Measurements from ENCODE around the gene CYB561D2.

Gene CYB561D2

GRCh38 chr3:50356553-50356952, 5.9 kb downstream of the CYB561D2 start:
- H3K9me3 Mint-ChIP-seq: no peaks in the 10 kb centered on the region
- DNase-seq (ENCODE audit: low spot score): no peak
- H3K4me1 Mint-ChIP-seq (ENCODE audit: low read depth): peaks cover 35% of the 10 kb centered on the region
- peak overlapping the region; percentile 98 for H3K4me3 Mint-ChIP-seq
- no peaks in the 10 kb centered on the region for H3K27me3 Mint-ChIP-seq (ENCODE audit: low read depth)
- H3K36me3 Mint-ChIP-seq (ENCODE audit: low read depth): peaks cover 31% of the 10 kb centered on the region
- H3K27ac Mint-ChIP-seq: no peak overlapping the region

DNA sequence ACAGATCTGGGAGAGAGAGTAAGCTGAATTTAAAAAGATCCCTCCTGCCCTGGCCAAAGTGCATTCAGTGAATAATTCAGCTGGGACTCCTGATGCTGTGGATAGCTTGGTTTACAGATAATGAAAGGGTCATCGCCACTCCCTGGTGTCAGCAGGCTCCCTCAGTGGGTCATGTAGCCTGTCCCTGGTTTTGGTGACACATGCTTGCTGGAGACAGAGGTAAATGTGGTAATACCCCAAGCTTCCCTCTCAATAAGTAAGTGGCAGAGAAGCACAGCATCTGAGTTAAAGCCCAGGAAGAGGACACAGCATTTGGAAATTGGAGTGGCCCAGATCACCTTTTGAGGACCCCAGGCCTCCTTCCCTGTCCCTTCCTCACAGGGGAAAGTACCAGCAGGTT, 6.8 kb downstream of the CYB561D2 start:
- Mint-ChIP-seq H3K27me3 (ENCODE audit: low read depth) (no peaks in the 10 kb centered on the region), H3K4me1 (ENCODE audit: low read depth) (peaks cover 35% of the 10 kb centered on the region)

DNA sequence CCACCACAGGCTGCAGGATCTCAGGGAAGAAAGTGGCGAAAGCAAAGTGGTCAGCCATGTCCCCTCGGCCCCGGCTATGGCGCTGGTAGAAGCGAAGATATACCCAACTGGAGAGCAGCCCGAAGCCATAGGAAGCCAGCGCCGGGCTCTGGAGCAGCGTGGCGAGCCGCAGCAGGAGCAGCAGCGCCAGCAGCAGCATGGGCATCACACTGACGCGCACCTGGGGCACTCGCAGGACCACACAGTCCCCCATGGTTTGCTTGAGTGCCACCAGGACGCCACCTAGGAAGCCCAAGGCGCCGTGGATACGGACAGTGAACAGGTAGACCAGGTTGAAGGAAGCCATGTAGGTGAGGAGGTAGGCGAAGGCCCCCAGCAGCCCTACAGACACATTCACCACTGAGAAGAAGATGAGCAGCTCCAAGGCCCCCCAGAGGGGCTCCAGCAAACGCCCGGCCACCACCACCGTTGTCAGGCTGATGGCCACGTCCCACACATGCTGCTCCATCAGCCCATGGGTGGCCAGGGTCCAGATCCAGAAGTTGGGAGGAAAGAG, 7.8 kb downstream of the CYB561D2 start:
- H3K36me3 Mint-ChIP-seq (ENCODE audit: low read depth): peaks cover 25% of the 10 kb centered on the region
- H3K27me3 Mint-ChIP-seq (ENCODE audit: low read depth): no peaks in the 10 kb centered on the region
- H3K4me1 Mint-ChIP-seq (ENCODE audit: low read depth): peaks cover 31% of the 10 kb centered on the region
- DNase-seq (ENCODE audit: low spot score): no peak
- H3K27ac Mint-ChIP-seq: peak overlapping the region; percentile 81
- no peaks in the 10 kb centered on the region for H3K9me3 Mint-ChIP-seq
- peak overlapping the region; percentile 98 for H3K4me3 Mint-ChIP-seq

More for the DNA sequence above, 6.8 kb downstream of the CYB561D2 start:
- Mint-ChIP-seq H3K4me3 (peak overlapping the region; percentile 98), H3K36me3 (ENCODE audit: low read depth) (peaks cover 30% of the 10 kb centered on the region), H3K27ac (no peak overlapping the region), H3K9me3 (no peaks in the 10 kb centered on the region)
- DNase-seq (ENCODE audit: low spot score): no peak

GRCh38 chr3:50358911-50359759, 8.5 kb downstream of the CYB561D2 start, which contains the start of gene TMEM115:
TMEM115 (minus strand) TSS chr3:50359521; CDS start chr3:50359063, 458 bp downstream.
- Mint-ChIP-seq H3K4me3 (peak within 1 kb of the TSS; percentile 98), H3K27me3 (ENCODE audit: low read depth) (no peaks in the 10 kb centered on the region), H3K9me3 (no peaks in the 10 kb centered on the region), H3K4me1 (ENCODE audit: low read depth) (peaks cover 31% of the 10 kb centered on the region), H3K27ac (peak within 1 kb of the TSS; percentile 95), H3K36me3 (ENCODE audit: low read depth) (peaks cover 24% of the 10 kb centered on the region)
- DNase-seq (ENCODE audit: low spot score): peak; percentile 96

DNA sequence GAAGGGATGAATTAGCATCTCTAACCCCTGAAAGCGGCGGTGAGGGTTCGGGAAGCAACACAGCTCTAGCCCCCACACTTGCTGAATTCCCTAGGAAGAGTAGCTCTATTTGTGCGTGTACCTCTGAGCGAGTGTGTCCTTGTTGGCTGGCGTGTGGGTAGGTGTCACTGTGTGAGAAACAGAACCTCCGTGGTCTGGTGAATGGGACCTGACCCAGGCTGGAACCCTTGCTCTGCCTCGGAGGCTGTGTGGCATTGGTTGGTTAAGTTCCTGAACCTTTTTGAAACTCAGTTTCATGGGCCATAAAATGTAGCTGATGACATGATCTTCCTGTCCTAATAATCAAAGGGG, 9.1 kb downstream of the CYB561D2 start:
- Mint-ChIP-seq H3K27ac (peak overlapping the region; percentile 95), H3K4me3 (peak overlapping the region; percentile 98), H3K4me1 (ENCODE audit: low read depth) (peaks cover 31% of the 10 kb centered on the region), H3K9me3 (no peaks in the 10 kb centered on the region), H3K36me3 (ENCODE audit: low read depth) (peaks cover 20% of the 10 kb centered on the region), H3K27me3 (ENCODE audit: low read depth) (no peaks in the 10 kb centered on the region)
- no peak for DNase-seq (ENCODE audit: low spot score)

GRCh38 chr3:50364573-50365079, 14.0 kb downstream of the CYB561D2 start:
- H3K4me3 Mint-ChIP-seq: peak overlapping the region; percentile 81
- peak overlapping the region; percentile 31 for H3K27ac Mint-ChIP-seq
- H3K36me3 Mint-ChIP-seq (ENCODE audit: low read depth): no peaks in the 10 kb centered on the region
- H3K9me3 Mint-ChIP-seq: no peaks in the 10 kb centered on the region
- H3K27me3 Mint-ChIP-seq (ENCODE audit: low read depth): no peaks in the 10 kb centered on the region
- DNase-seq (ENCODE audit: low spot score): no peak
- peaks cover 13% of the 10 kb centered on the region for H3K4me1 Mint-ChIP-seq (ENCODE audit: low read depth)

DNA sequence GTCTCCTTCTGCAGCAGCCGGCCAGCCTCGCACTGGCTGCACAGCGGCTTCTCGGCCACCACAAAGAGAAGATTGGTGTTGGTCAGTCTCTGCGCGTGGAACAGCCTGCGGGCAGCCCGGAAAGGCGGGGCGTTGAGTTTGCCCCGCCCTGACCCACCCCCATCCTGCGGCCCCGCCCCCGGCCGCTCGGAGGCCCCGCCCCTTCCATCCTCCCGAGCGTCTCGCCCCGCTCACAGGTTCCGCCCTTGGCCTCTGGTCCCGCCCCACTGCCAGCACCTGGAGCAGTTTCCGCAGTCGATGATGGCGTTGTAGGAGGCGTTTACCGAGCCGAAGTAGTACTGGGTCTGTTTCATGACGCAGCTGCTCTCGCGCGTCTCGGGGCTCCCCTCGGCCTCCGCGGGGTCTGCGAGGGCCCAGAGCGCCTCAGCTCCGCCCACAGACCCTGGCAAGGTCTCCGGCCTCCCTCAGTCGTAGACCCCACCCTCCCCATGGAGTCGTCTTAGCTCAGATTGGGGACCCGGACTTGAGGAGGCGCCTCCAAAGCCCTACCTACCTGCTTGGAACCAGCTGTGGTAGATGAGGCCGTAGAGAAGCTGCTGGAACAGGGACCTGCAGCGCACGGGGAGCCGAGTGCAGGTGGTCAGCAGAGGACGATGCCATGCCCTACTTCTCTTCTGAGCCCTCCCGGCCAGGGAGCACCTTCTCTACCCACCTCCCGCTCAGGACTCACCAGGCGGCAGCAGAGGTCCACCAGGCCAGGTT, 14.6 kb downstream of the CYB561D2 start:
- Mint-ChIP-seq H3K27me3 (ENCODE audit: low read depth) (no peaks in the 10 kb centered on the region), H3K9me3 (no peaks in the 10 kb centered on the region), H3K4me1 (ENCODE audit: low read depth) (peaks cover 7% of the 10 kb centered on the region), H3K36me3 (ENCODE audit: low read depth) (no peaks in the 10 kb centered on the region), H3K27ac (peak overlapping the region; percentile 81), H3K4me3 (peak overlapping the region; percentile 81)
- peak; percentile 90 for DNase-seq (ENCODE audit: low spot score)

DNA sequence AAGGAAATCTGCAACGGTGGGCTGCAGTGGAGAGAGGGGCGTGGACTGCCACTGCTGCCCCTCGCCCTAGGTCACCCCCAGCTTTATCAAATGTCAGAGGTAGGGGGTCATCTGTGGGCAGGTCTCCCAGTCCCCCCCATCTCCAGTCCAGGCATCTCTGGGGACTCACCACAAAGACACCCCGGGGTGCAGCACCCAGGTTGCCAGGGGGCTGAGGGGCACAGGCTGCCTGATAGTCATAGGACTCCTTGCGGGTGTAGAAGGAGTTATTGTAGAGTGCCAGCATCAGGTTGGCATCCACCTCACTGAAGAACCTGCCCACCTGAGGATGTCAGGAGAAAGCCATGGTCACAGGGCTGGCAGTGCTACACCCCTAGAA, 15.2 kb downstream of the CYB561D2 start:
- DNase-seq (ENCODE audit: low spot score): no peak

DNA sequence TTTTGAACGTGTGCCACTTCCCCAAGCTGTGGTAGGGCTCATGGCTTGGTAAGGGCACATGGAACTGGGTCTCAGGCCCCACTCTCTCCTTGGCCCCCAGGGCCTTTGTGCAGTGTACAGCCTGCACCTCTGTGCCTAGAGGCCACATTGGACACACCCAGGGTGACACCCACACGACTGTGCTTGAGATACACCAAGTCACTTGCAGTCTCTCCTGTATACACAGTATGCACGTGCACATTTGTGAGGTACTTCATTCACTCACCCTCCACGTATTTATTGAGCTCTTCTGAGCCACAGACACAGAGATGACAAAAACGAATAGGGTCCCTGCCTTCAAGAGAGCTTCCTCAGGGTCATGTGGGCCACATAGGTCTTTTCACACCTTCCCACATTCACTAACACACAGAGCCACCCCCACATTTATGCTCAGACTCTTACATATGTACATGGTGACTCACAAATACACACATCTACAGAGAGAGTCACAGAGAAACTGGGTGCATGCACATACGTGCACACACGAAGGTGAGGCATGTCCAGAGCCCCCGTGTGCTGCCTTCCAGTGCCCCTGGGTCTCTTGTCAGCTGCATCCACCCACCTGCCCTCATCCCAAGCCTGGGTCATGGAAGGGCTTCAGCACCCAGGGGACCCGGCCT, 18.5 kb downstream of the CYB561D2 start:
- peaks cover 8% of the 10 kb centered on the region for H3K4me1 Mint-ChIP-seq (ENCODE audit: low read depth)
- H3K4me3 Mint-ChIP-seq: no peak overlapping the region
- H3K27me3 Mint-ChIP-seq (ENCODE audit: low read depth): no peaks in the 10 kb centered on the region
- H3K36me3 Mint-ChIP-seq (ENCODE audit: low read depth): no peaks in the 10 kb centered on the region
- H3K9me3 Mint-ChIP-seq: no peaks in the 10 kb centered on the region
- DNase-seq (ENCODE audit: low spot score): no peak
- no peak overlapping the region for H3K27ac Mint-ChIP-seq

More for the DNA sequence above, 15.2 kb downstream of the CYB561D2 start:
- Mint-ChIP-seq H3K27ac (peak overlapping the region; percentile 81), H3K4me1 (ENCODE audit: low read depth) (peaks cover 7% of the 10 kb centered on the region), H3K4me3 (peak overlapping the region; percentile 81), H3K9me3 (no peaks in the 10 kb centered on the region), H3K36me3 (ENCODE audit: low read depth) (no peaks in the 10 kb centered on the region), H3K27me3 (ENCODE audit: low read depth) (no peaks in the 10 kb centered on the region)

DNA sequence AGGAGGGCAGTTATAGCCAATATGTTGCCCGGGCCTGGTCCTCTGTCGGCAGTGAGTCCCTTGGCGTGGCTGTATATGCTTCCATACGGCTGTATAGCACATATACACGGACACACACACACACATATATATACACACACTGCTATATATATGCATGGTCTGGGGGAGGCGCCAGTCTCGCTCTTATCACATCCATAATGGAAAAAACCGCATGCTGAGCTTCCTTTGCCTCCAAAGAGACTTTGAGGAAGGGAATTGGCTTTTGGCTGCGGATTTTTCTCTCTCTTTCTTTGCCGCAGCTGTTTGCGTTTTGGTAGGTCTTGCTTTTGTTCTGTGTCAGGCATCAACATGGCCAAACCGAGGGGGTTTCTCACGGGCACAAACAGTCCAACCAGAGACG, 19.9 kb downstream of the CYB561D2 start:
- no peaks in the 10 kb centered on the region for H3K27me3 Mint-ChIP-seq (ENCODE audit: low read depth)
- DNase-seq (ENCODE audit: low spot score): no peak
- no peaks in the 10 kb centered on the region for H3K9me3 Mint-ChIP-seq
- peaks cover 5% of the 10 kb centered on the region for H3K4me1 Mint-ChIP-seq (ENCODE audit: low read depth)
- no peak overlapping the region for H3K4me3 Mint-ChIP-seq
- H3K36me3 Mint-ChIP-seq (ENCODE audit: low read depth): no peaks in the 10 kb centered on the region
- H3K27ac Mint-ChIP-seq: no peak overlapping the region

DNA sequence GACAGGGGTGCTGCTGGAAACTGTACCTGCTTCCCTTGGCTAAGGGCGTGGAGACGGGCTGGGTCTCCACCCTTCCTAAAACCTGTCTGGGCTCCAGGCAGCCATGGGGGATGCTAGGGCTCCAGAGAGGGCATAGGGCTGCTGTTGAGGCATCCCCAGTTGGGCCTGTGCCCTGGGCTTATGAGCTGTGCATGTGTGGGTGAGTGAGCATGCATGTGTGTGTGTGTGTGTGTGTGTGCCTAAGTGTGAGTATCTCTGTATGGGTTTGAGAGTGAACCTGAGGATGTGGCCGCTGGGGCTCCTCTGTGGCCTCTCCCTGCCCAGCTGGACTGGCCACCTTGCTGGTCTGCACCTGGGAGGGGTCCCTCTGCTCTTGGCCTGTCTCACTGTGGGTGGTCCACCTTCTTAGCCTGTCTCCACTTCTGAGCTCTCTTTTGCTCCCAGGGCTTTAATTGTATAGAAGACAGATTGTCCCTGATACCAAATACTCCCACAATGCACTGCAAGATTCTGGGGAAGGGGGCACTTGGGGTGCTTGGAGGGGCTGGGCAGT, 20.5 kb downstream of the CYB561D2 start:
- no peak overlapping the region for H3K27ac Mint-ChIP-seq
- H3K36me3 Mint-ChIP-seq (ENCODE audit: low read depth): no peaks in the 10 kb centered on the region
- H3K4me1 Mint-ChIP-seq (ENCODE audit: low read depth): peaks cover 2% of the 10 kb centered on the region
- DNase-seq (ENCODE audit: low spot score): no peak
- H3K27me3 Mint-ChIP-seq (ENCODE audit: low read depth): no peaks in the 10 kb centered on the region
- H3K9me3 Mint-ChIP-seq: no peaks in the 10 kb centered on the region
- H3K4me3 Mint-ChIP-seq: no peak overlapping the region

DNA sequence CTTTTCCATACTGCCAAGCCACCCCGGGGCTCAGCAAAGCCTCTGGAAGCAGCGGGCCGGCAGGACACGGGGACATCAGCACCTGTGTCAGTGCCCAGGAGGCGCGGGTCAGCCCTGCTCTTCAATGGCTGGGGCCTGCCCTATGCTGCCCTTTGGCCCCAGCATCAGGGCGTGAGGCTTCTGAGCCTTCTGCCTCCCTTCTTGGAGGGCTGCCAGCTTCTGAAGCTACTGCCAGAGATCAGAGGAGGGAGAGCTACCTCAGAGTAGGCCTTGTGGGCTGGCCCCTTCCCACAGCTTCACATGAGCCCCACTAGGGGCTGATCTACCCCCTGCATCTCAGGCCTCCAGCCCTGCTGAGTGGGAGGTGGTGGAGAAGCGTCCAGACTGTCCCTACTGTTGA, 21.7 kb downstream of the CYB561D2 start:
- peaks cover 2% of the 10 kb centered on the region for H3K4me1 Mint-ChIP-seq (ENCODE audit: low read depth)

More for the DNA sequence above, 21.7 kb downstream of the CYB561D2 start:
- DNase-seq (ENCODE audit: low spot score): no peak
- Mint-ChIP-seq H3K27me3 (ENCODE audit: low read depth) (no peaks in the 10 kb centered on the region), H3K9me3 (no peaks in the 10 kb centered on the region), H3K27ac (no peak overlapping the region), H3K36me3 (ENCODE audit: low read depth) (no peaks in the 10 kb centered on the region), H3K4me3 (no peak overlapping the region)
